SK-N-SH (cell line): ENCODE results near the gene KTN1. TPM values are rescaled to one million over a fixed set of nuclear protein-coding genes. Genes with fewer than 3 reads are reported as not detected.

Experiments used
- CTCF ChIA-PET: fragments of 300-600, 350-600 bp; formaldehyde crosslinking; extraction: SDS; loops from one replicate; lab custom pipeline; 2021; lab: Yijun Ruan, JAX
- POLR2A ChIA-PET: fragments of 350-600 bp; sonication (Branson Sonifier 250); formaldehyde crosslinking; extraction: SDS; loops from one replicate; lab custom pipeline; 2020; ENCODE audit warnings: antibody characterized with exemption, inconsistent platforms; lab: Yijun Ruan, JAX
- DNase-seq: peaks from one replicate; pipeline ENCODE4 v3.0.0; 2012
- H2AFZ ChIP-seq: fragments of 200-600 bp; sonication (generic); 2 replicates; pipeline ENCODE4 v1.8.1; 2016; ENCODE audit warnings: antibody characterized with exemption, mild to moderate bottlenecking, low read depth
- H3F3A ChIP-seq: fragments of 200-600 bp; sonication (generic); replicated peaks from 2 replicates; pipeline ENCODE3; 2016; ENCODE audit warnings: antibody characterized with exemption, mild to moderate bottlenecking; ENCODE audit not compliant: insufficient read depth
- H3K27ac ChIP-seq, 2 experiments: fragments of 200-500 bp in 1 of 2; fragments of 200-600 bp in 1 of 2; sonication (Bioruptor generic) in 1 of 2; sonication (generic), shearing (Covaris generic) in 1 of 2; 2 replicates each; pipeline versions ENCODE4 v1.5.1 to v1.6.1; 2014 to 2016; ENCODE audit warnings: low read depth in 2 of 2, inconsistent platforms in 1 of 2, low read length in 1 of 2, mild to moderate bottlenecking in 1 of 2, mixed read lengths in 1 of 2
- H3K27me3 ChIP-seq: fragments of 200-600 bp; sonication (generic), shearing (Covaris generic); 2 replicates; pipeline ENCODE4 v1.6.1; 2016; ENCODE audit warnings: mixed run types; ENCODE audit not compliant: insufficient read depth
- H3K36me3 ChIP-seq, 2 experiments: fragments of 200-500 bp in 1 of 2; fragments of 200-600 bp in 1 of 2; sonication (Bioruptor generic) in 1 of 2; sonication (generic) in 1 of 2; replicated peaks in 1 of 2; 2 replicates each; pipeline versions ENCODE3 to v1.5.1; 2014 to 2016; ENCODE audit warnings: low read length in 1 of 2, mild to moderate bottlenecking in 1 of 2; ENCODE audit not compliant: insufficient read depth in 2 of 2, control insufficient read depth in 1 of 2
- H3K4me1 ChIP-seq, 2 experiments: fragments of 200-500 bp in 1 of 2; fragments of 200-600 bp in 1 of 2; sonication (Bioruptor generic) in 1 of 2; sonication (generic), shearing (Covaris generic) in 1 of 2; 2 replicates each; pipeline versions ENCODE4 v1.5.1 to v1.6.1; 2014 to 2016; ENCODE audit warnings: low read depth in 1 of 2, low read length in 1 of 2, mixed run types in 1 of 2; ENCODE audit not compliant: insufficient read depth in 2 of 2, control insufficient read depth in 1 of 2
- H3K4me2 ChIP-seq: fragments of 200-600 bp; sonication (generic), shearing (Covaris generic); 2 replicates; pipeline ENCODE4 v1.6.1; 2017; ENCODE audit warnings: mixed run types
- H3K4me3 ChIP-seq, 2 experiments: fragments of 200-500 bp in 1 of 2; fragments of 200-600 bp in 1 of 2; sonication (Bioruptor generic) in 1 of 2; sonication (generic), shearing (Covaris generic) in 1 of 2; 2 replicates each; pipeline versions ENCODE4 v1.5.1 to v1.8.1; 2014 to 2016; ENCODE audit warnings: low read depth in 2 of 2, inconsistent platforms in 1 of 2, low read length in 1 of 2, mild to moderate bottlenecking in 1 of 2, mixed read lengths in 1 of 2, moderate library complexity in 1 of 2
- H3K79me2 ChIP-seq: fragments of 200-600 bp; sonication (generic); 2 replicates; pipeline ENCODE4 v1.8.1; 2017; ENCODE audit warnings: mild to moderate bottlenecking; ENCODE audit not compliant: insufficient read depth
- H3K9ac ChIP-seq: fragments of 200-600 bp; sonication (generic); 2 replicates; pipeline ENCODE4 v1.6.1; 2017; ENCODE audit warnings: mixed run types
- H3K9me2 ChIP-seq: fragments of 200-600 bp; sonication (generic); 2 replicates; pipeline ENCODE4 v1.6.1; 2017; ENCODE audit warnings: mixed run types
- H3K9me3 ChIP-seq: fragments of 200-600 bp; sonication (generic); 2 replicates; pipeline ENCODE4 v1.6.1; 2017; ENCODE audit warnings: mixed run types, mild to moderate bottlenecking, moderate library complexity
- H4K20me1 ChIP-seq: fragments of 200-600 bp; sonication (generic); 2 replicates; pipeline ENCODE4 v1.6.1; 2017; ENCODE audit warnings: mild to moderate bottlenecking, mixed run types; ENCODE audit not compliant: insufficient read depth
- FOSL2 ChIP-seq: IDR thresholded peaks from 2 replicates; pipeline ENCODE4 v1.4.0; 2012; ENCODE audit warnings: low read depth, mild to moderate bottlenecking, moderate library complexity, borderline replicate concordance
- GATA2 ChIP-seq: sonication (generic); formaldehyde crosslinking; IDR thresholded peaks from 2 replicates; pipeline ENCODE4 v1.5.0; 2020; ENCODE audit warnings: mild to moderate bottlenecking, missing genetic modification reagents
- MEF2A ChIP-seq: IDR thresholded peaks from 2 replicates; pipeline ENCODE4 v1.4.0; 2012; ENCODE audit warnings: low read depth, borderline replicate concordance
- SIN3A ChIP-seq: IDR thresholded peaks from 2 replicates; pipeline ENCODE4 v1.6.1; 2012; ENCODE audit warnings: low read depth, mild to moderate bottlenecking, low read length, moderate library complexity, borderline replicate concordance
- SMC3 ChIP-seq: IDR thresholded peaks from 2 replicates; pipeline ENCODE4 v1.6.1; 2012; ENCODE audit warnings: low read depth, low read length, improper control_type of control experiment
- TEAD4 ChIP-seq: IDR thresholded peaks from 2 replicates; pipeline ENCODE4 v1.4.0; 2012; ENCODE audit warnings: mild to moderate bottlenecking, borderline replicate concordance; ENCODE audit not compliant: insufficient read depth
- polyA plus RNA-seq, 3 experiments: library from polyadenylated mRNA; depleted of rRNA; stranded (reverse); fragments of >200 nt; gene quantifications; 2 replicates each; pipeline ENCODE4 v1.2.3, GENCODE V29; 2012
- TF ChIP-seq, protein P1 (sequence below): IDR thresholded peaks from 2 replicates; pipeline ENCODE4 v1.6.1; 2012; ENCODE audit warnings: mild to moderate bottlenecking, low read depth, low read length, moderate library complexity
- TF ChIP-seq, protein P2 (sequence below): IDR thresholded peaks from 2 replicates; pipeline ENCODE4 v1.4.0; 2012; ENCODE audit warnings: low read depth, borderline replicate concordance
- TF ChIP-seq, protein P3 (sequence below): IDR thresholded peaks from 2 replicates; pipeline ENCODE4; 2012
- TF ChIP-seq, protein P4 (sequence below): IDR thresholded peaks from 2 replicates; pipeline ENCODE4 v1.4.0; 2012; ENCODE audit warnings: low read depth
- TF ChIP-seq, protein P5 (sequence below): IDR thresholded peaks from 2 replicates; pipeline ENCODE4 v1.4.0; 2012; ENCODE audit warnings: low read depth, borderline replicate concordance

The KTN1 gene
- polyA plus RNA-seq, 1 of the 3 experiments (the other 2 are of a cell fraction): 39.5 TPM

DNA sequence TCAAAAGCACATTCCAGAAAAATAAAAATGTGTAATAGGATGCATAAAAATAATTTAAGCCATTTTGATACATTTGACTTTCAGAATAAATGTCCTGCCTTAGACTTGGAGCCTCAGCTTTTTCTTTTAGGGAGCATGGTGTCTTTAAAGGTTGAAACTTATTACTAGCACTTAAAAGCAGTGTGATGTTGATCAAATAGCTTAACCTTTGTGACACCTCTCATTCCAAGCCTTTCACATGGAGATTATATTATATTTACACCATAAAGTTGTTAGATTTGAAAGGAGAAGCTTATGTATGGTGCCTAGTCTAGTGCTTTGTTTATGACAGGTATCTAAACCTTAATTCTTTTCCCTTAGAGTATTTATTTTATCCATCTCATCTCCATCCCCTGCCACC is 61.9 kb downstream of the KTN1 start:
- Histone ChIP-seq H4K20me1 (no peaks in the 10 kb centered on the region), H3K4me2 (no peak overlapping the region), H3K9ac (no peak overlapping the region), H3K27ac (no peak overlapping the region), H3K27me3 (no peaks in the 10 kb centered on the region), H3K9me3 (no peaks in the 10 kb centered on the region), H3F3A (no peaks in the 10 kb centered on the region), H3K9me2 (no peaks in the 10 kb centered on the region), H3K4me3 (no peak overlapping the region), H3K79me2 (peaks cover 7% of the 10 kb centered on the region; the same call in 1 of the 2 replicates), H3K36me3 (peaks cover 78 to 83% of the 10 kb centered on the region in 2 experiments), H2AFZ (no peak overlapping the region), H3K4me1 (no peaks in the 10 kb centered on the region)
- POLR2A ChIA-PET: no interaction called here
- CTCF ChIA-PET: interaction anchor here (0.6 to 1.5 kb wide), 3 partner anchors 9 to 204 kb away, joined by 3 to 6 read pairs (median 3); no protein-coding TSS in a partner anchor
- no peak for TF ChIP-seq SIN3A
- TF ChIP-seq, protein P1, sequence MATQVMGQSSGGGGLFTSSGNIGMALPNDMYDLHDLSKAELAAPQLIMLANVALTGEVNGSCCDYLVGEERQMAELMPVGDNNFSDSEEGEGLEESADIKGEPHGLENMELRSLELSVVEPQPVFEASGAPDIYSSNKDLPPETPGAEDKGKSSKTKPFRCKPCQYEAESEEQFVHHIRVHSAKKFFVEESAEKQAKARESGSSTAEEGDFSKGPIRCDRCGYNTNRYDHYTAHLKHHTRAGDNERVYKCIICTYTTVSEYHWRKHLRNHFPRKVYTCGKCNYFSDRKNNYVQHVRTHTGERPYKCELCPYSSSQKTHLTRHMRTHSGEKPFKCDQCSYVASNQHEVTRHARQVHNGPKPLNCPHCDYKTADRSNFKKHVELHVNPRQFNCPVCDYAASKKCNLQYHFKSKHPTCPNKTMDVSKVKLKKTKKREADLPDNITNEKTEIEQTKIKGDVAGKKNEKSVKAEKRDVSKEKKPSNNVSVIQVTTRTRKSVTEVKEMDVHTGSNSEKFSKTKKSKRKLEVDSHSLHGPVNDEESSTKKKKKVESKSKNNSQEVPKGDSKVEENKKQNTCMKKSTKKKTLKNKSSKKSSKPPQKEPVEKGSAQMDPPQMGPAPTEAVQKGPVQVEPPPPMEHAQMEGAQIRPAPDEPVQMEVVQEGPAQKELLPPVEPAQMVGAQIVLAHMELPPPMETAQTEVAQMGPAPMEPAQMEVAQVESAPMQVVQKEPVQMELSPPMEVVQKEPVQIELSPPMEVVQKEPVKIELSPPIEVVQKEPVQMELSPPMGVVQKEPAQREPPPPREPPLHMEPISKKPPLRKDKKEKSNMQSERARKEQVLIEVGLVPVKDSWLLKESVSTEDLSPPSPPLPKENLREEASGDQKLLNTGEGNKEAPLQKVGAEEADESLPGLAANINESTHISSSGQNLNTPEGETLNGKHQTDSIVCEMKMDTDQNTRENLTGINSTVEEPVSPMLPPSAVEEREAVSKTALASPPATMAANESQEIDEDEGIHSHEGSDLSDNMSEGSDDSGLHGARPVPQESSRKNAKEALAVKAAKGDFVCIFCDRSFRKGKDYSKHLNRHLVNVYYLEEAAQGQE: no peak
- no peak for TF ChIP-seq FOSL2
- no peak for TF ChIP-seq SMC3
- TF ChIP-seq, protein P2, sequence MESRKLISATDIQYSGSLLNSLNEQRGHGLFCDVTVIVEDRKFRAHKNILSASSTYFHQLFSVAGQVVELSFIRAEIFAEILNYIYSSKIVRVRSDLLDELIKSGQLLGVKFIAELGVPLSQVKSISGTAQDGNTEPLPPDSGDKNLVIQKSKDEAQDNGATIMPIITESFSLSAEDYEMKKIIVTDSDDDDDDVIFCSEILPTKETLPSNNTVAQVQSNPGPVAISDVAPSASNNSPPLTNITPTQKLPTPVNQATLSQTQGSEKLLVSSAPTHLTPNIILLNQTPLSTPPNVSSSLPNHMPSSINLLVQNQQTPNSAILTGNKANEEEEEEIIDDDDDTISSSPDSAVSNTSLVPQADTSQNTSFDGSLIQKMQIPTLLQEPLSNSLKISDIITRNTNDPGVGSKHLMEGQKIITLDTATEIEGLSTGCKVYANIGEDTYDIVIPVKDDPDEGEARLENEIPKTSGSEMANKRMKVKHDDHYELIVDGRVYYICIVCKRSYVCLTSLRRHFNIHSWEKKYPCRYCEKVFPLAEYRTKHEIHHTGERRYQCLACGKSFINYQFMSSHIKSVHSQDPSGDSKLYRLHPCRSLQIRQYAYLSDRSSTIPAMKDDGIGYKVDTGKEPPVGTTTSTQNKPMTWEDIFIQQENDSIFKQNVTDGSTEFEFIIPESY: no peak
- no peak for TF ChIP-seq GATA2 (CRISPR knock-in tag)
- TF ChIP-seq, protein P3, sequence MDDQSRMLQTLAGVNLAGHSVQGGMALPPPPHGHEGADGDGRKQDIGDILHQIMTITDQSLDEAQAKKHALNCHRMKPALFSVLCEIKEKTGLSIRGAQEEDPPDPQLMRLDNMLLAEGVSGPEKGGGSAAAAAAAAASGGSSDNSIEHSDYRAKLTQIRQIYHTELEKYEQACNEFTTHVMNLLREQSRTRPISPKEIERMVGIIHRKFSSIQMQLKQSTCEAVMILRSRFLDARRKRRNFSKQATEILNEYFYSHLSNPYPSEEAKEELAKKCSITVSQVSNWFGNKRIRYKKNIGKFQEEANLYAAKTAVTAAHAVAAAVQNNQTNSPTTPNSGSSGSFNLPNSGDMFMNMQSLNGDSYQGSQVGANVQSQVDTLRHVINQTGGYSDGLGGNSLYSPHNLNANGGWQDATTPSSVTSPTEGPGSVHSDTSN: no peak
- TF ChIP-seq TEAD4: no peak
- TF ChIP-seq, protein P4, sequence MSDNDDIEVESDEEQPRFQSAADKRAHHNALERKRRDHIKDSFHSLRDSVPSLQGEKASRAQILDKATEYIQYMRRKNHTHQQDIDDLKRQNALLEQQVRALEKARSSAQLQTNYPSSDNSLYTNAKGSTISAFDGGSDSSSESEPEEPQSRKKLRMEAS: no peak
- TF ChIP-seq, protein P5, sequence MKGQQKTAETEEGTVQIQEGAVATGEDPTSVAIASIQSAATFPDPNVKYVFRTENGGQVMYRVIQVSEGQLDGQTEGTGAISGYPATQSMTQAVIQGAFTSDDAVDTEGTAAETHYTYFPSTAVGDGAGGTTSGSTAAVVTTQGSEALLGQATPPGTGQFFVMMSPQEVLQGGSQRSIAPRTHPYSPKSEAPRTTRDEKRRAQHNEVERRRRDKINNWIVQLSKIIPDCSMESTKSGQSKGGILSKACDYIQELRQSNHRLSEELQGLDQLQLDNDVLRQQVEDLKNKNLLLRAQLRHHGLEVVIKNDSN: no peak
- TF ChIP-seq MEF2A: no peak
- DNase-seq: no peak
